OCI-LY7 (cell line): ENCODE data around the gene MSANTD1. TPM values are rescaled to one million over a fixed set of nuclear protein-coding genes. Genes with fewer than 3 reads are reported as not detected.

ENCODE experiments used
- BruUV-seq: library from RNA; stranded (reverse); fragments of 400-500 nt; replicated peaks from 2 replicates; lab custom pipeline; 2021; lab: Mats Ljungman, UMichigan
- CTCF ChIA-PET: fragments of 300-600 bp; sonication (Branson Sonifier 250); formaldehyde crosslinking; loops from one replicate; lab custom pipeline; 2022; ENCODE audit warnings: antibody characterized with exemption; ENCODE audit not compliant: unreplicated experiment; lab: Charles Lee
- POLR2A ChIA-PET: fragments of 300-600 bp; sonication (Branson Sonifier 250); formaldehyde crosslinking; loops from one replicate; lab custom pipeline; 2022; ENCODE audit warnings: antibody characterized with exemption; lab: Charles Lee
- DNase-seq: peaks from one replicate; pipeline ENCODE4 v3.0.0-alpha.2; 2015; ENCODE audit warnings: low spot score
- H2AFZ ChIP-seq: fragments of 200-600 bp; sonication (generic), shearing (Covaris generic); 2 replicates; pipeline ENCODE4 v1.6.1; 2014; ENCODE audit warnings: mild to moderate bottlenecking, antibody characterized with exemption, low read length, moderate library complexity
- H3K27ac ChIP-seq: fragments of 200-600 bp; sonication (generic); 2 replicates; pipeline ENCODE4 v1.5.1; 2014; ENCODE audit warnings: mixed run types, low read depth, mild to moderate bottlenecking, moderate library complexity, low read length, inconsistent platforms; ENCODE audit not compliant: poor library complexity, severe bottlenecking
- H3K36me3 ChIP-seq: fragments of 200-600 bp; sonication (generic); 2 replicates; pipeline ENCODE4 v1.6.1; 2014; ENCODE audit warnings: mild to moderate bottlenecking, antibody characterized with exemption, low read length, moderate library complexity, mixed read lengths; ENCODE audit not compliant: insufficient read depth
- H3K4me1 ChIP-seq: fragments of 200-600 bp; sonication (generic); 2 replicates; pipeline ENCODE4 v1.5.1; 2014; ENCODE audit warnings: mild to moderate bottlenecking, low read length; ENCODE audit not compliant: insufficient read depth, poor library complexity, severe bottlenecking
- H3K4me2 ChIP-seq: fragments of 200-600 bp; sonication (generic); 2 replicates; pipeline ENCODE4 v1.6.1; 2014; ENCODE audit warnings: mild to moderate bottlenecking, low read length
- H3K4me3 ChIP-seq: fragments of 200-600 bp; sonication (generic); 2 replicates; pipeline ENCODE4 v1.5.1; 2014; ENCODE audit warnings: mild to moderate bottlenecking, low read depth, low read length; ENCODE audit not compliant: poor library complexity, severe bottlenecking
- H3K79me2 ChIP-seq: fragments of 200-600 bp; sonication (generic); 2 replicates; pipeline ENCODE4 v1.6.1; 2016; ENCODE audit warnings: low read depth, mild to moderate bottlenecking, low read length, moderate library complexity, mixed read lengths; ENCODE audit not compliant: insufficient read depth
- H3K9me2 ChIP-seq: fragments of 200-600 bp; sonication (generic); 2 replicates; pipeline ENCODE4 v1.6.1; 2016; ENCODE audit warnings: mild to moderate bottlenecking, low read length, mixed read lengths; ENCODE audit not compliant: insufficient read depth
- H3K9me3 ChIP-seq: fragments of 200-600 bp; sonication (generic); 2 replicates; pipeline ENCODE4 v1.6.1; 2014; ENCODE audit warnings: mild to moderate bottlenecking, mixed run types, low read length, mixed read lengths
- H4K20me1 ChIP-seq: fragments of 200-600 bp; sonication (generic); 2 replicates; pipeline ENCODE4 v1.6.1; 2014; ENCODE audit warnings: mild to moderate bottlenecking, antibody characterized with exemption, low read length, moderate library complexity, mixed read lengths; ENCODE audit not compliant: insufficient read depth
- EZH2phosphoT487 ChIP-seq: fragments of 200-600 bp; sonication (generic); IDR thresholded peaks from 2 replicates; pipeline ENCODE4 v1.6.1; 2018; ENCODE audit warnings: low read depth, borderline replicate concordance, mild to moderate bottlenecking, mixed run types, antibody characterized with exemption, low read length, moderate library complexity, mixed read lengths
- intact Hi-C: fragments of 100-400 bp; cut with micrococcal nuclease; formaldehyde crosslinking; loops from one replicate; pipeline ENCODE4 v1.10.0; 2022; ENCODE audit not compliant: unreplicated experiment
- total RNA-seq, 2 experiments: library from RNA; depleted of rRNA in 1 of 2; stranded (reverse); fragments of >200 nt in 1 of 2; shearing (Covaris generic) in 1 of 2; gene quantifications; 2 replicates each; pipeline ENCODE4 v1.2.3, GENCODE V29; 2014 to 2022
- TF ChIP-seq, protein P1 (sequence below): fragments of 200-600 bp; sonication (generic); conservative IDR thresholded peaks from 2 replicates; pipeline ENCODE4 v1.5.1; 2014; ENCODE audit warnings: mild to moderate bottlenecking, antibody characterized with exemption, low read length, moderate library complexity, mixed read lengths

Gene MSANTD1
- total RNA-seq, 2 experiments from 2014 or later: 0.13 to 1.0 TPM

DNA sequence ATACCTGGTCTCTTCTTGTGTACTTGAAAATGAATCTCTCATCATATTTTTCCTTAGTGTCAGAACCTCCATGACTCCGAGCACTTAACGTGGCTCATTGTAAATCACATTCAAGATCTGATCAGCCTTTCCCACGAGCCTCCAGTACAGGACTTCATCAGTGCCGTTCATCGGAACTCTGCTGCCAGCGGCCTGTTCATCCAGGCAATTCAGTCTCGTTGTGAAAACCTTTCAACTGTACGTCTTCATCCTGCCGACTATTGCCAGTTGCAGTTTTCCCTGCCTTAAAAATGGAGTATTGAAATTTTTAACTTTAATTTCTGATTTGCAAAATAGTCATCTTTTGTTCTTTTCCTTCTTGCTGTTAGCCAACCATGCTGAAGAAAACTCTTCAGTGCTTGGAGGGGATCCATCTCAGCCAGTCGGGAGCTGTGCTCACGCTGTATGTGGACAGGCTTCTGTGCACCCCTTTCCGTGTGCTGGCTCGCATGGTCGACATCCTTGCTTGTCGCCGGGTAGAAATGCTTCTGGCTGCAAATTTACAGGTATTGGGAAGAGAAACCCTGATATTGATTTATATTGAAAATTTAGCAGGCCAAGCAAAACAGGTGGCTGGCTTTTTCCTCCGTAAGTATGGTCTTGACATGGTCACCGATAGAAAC lies 42.4 kb upstream of the MSANTD1 start:
- H3K9me3 ChIP-seq: no peaks in the 10 kb centered on the region

DNA sequence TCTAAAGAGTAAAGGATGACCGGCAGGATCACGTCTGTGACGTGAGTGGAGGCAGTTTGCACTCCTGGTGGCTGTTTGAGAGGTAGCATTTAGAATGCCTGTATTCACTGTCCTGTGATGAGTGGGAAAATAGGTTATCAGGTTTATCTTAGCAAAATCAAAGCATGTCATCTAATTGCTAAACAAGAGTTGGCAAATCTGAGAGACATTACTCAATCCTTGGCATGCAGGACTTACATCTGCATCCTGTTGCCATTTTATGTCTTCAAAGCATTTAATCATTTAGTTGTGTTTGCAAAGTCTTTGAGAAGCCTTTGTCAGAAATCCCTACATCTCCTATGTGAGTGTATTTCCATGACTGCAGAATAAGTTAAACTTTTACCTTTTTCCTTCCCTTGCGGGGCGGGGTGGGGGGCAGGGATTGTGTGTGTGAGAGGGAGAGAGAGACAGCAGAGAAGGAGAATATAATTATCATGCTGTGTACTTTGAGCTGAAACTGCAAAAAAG lies 41.4 kb upstream of the MSANTD1 start:
- peaks cover 73% of the 10 kb centered on the region for H3K36me3 ChIP-seq

More for the DNA sequence above, 42.4 kb upstream of the MSANTD1 start:
- Histone ChIP-seq H3K4me2 (no peak overlapping the region), H2AFZ (no peak overlapping the region), H3K79me2 (no peaks in the 10 kb centered on the region), H3K27ac (no peak overlapping the region), H4K20me1 (no peaks in the 10 kb centered on the region), H3K4me3 (no peak overlapping the region), H3K36me3 (peaks cover 71% of the 10 kb centered on the region), H3K9me2 (no peaks in the 10 kb centered on the region), H3K4me1 (peaks cover 17% of the 10 kb centered on the region)
- no peak for TF ChIP-seq EZH2phosphoT487
- TF ChIP-seq, protein P1, sequence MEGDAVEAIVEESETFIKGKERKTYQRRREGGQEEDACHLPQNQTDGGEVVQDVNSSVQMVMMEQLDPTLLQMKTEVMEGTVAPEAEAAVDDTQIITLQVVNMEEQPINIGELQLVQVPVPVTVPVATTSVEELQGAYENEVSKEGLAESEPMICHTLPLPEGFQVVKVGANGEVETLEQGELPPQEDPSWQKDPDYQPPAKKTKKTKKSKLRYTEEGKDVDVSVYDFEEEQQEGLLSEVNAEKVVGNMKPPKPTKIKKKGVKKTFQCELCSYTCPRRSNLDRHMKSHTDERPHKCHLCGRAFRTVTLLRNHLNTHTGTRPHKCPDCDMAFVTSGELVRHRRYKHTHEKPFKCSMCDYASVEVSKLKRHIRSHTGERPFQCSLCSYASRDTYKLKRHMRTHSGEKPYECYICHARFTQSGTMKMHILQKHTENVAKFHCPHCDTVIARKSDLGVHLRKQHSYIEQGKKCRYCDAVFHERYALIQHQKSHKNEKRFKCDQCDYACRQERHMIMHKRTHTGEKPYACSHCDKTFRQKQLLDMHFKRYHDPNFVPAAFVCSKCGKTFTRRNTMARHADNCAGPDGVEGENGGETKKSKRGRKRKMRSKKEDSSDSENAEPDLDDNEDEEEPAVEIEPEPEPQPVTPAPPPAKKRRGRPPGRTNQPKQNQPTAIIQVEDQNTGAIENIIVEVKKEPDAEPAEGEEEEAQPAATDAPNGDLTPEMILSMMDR: no peak
- ChIA-PET POLR2A (no interaction called here), CTCF (no interaction called here)
- BruUV-seq: no TSS peak
- no peak for DNase-seq
- intact Hi-C loops: no loop called here

More for the DNA sequence above, 41.4 kb upstream of the MSANTD1 start:
- no peak overlapping the region for H3K4me2 ChIP-seq
- no peaks in the 10 kb centered on the region for H3K9me3 ChIP-seq
- TF ChIP-seq EZH2phosphoT487: no peak
- TF ChIP-seq, protein P1: no peak
- H4K20me1 ChIP-seq: no peaks in the 10 kb centered on the region
- H3K79me2 ChIP-seq: no peaks in the 10 kb centered on the region
- ChIA-PET CTCF (no interaction called here), POLR2A (no interaction called here)
- no peaks in the 10 kb centered on the region for H3K9me2 ChIP-seq
- intact Hi-C loops: no loop called here
- H2AFZ ChIP-seq: no peak overlapping the region
- no TSS peak for BruUV-seq
- no peak for DNase-seq
- no peak overlapping the region for H3K4me3 ChIP-seq
- peaks cover 7% of the 10 kb centered on the region for H3K4me1 ChIP-seq
- no peak overlapping the region for H3K27ac ChIP-seq
